ENCODE results near the gene OR7D2.

Gene OR7D2

GRCh38 chr19:9219489-9219888, 40.7 kb downstream of the OR7D2 start, which contains the start of gene OR7D4:
TSS of gene OR7D4 (minus strand) at chr19:9219589. CDS start at chr19:9214837, 4,752 bp downstream.
- Histone ChIP-seq H3K9ac (ENCODE audit: low read length) (no peak within 1 kb of the TSS), H3K9me3 (ENCODE audit: low read length) (no peaks in the 10 kb centered on the region), H3K27ac (ENCODE audit: low read depth, low read length) (no peak within 1 kb of the TSS), H3K4me1 (ENCODE audit: insufficient read depth, low read length) (no peaks in the 10 kb centered on the region), H3K36me3 (ENCODE audit: insufficient read depth, low read length) (no peaks in the 10 kb centered on the region), H3K27me3 (ENCODE audit: control insufficient read depth in 1 of 2, insufficient read depth in 2 of 2, low read length in 2 of 2) (no peaks in the 10 kb centered on the region), H3K4me3 (ENCODE audit: low read depth in 1 of 2, low read length in 2 of 2) (no peak within 1 kb of the TSS)
